IMR-90 (cell line): ENCODE data around the gene ANKFN1. TPM values are rescaled to one million over a fixed set of nuclear protein-coding genes. Genes with fewer than 3 reads are reported as not detected.

Source experiments
- ATAC-seq: fragments of 200-7000 bp; cut with Tn5 transposase; 2 replicates; pipeline ENCODE4 v1.9.1; 2020; ENCODE audit warnings: low read depth, mild to moderate bottlenecking, moderate library complexity
- BruUV-seq: library from RNA; stranded (reverse); fragments of 400-500 nt; replicated peaks from 2 replicates; lab custom pipeline; 2021; lab: Mats Ljungman, UMichigan
- CTCF ChIA-PET: fragments of 300-600 bp; formaldehyde crosslinking; extraction: SDS; loops from one replicate; lab custom pipeline; 2021; ENCODE audit warnings: antibody characterized with exemption; lab: Yijun Ruan, JAX
- POLR2A ChIA-PET: fragments of 300-600 bp; sonication (Branson Sonifier 250); formaldehyde crosslinking; loops from one replicate; lab custom pipeline; 2022; ENCODE audit warnings: antibody characterized with exemption; ENCODE audit not compliant: unreplicated experiment; lab: Charles Lee
- DNase-seq: peaks from one replicate; pipeline ENCODE4 v3.0.0; 2013
- H2AFZ ChIP-seq: replicated peaks from 2 replicates; pipeline ENCODE3; 2013; ENCODE audit warnings: low read length, mild to moderate bottlenecking; ENCODE audit not compliant: poor library complexity
- H2AK5ac ChIP-seq: 2 replicates; pipeline ENCODE4 v1.6.1; 2013; ENCODE audit warnings: low read depth, low read length, inconsistent platforms
- H2AK9ac ChIP-seq: replicated peaks from 2 replicates; pipeline ENCODE3; 2013; ENCODE audit warnings: mild to moderate bottlenecking, low read depth, low read length, moderate library complexity; ENCODE audit not compliant: poor library complexity
- H2BK120ac ChIP-seq: 2 replicates; pipeline ENCODE4 v1.6.1; 2013; ENCODE audit warnings: low read depth, low read length, inconsistent platforms
- H2BK15ac ChIP-seq: 3 replicates; pipeline ENCODE4 v1.6.1; 2013; ENCODE audit warnings: low read depth, low read length, inconsistent platforms
- H2BK20ac ChIP-seq: 2 replicates; pipeline ENCODE4 v1.6.1; 2013; ENCODE audit warnings: low read depth, mild to moderate bottlenecking, inconsistent platforms, low read length, moderate library complexity
- H2BK5ac ChIP-seq: 2 replicates; pipeline ENCODE4 v1.6.1; 2013; ENCODE audit warnings: mild to moderate bottlenecking, low read depth, low read length, inconsistent platforms; ENCODE audit not compliant: poor library complexity, severe bottlenecking
- H3K14ac ChIP-seq: replicated peaks from 2 replicates; pipeline ENCODE4 v1.6.1; 2013; ENCODE audit warnings: low read depth, low read length, inconsistent platforms
- H3K18ac ChIP-seq: 2 replicates; pipeline ENCODE4 v1.6.1; 2013; ENCODE audit warnings: low read depth, low read length, control low read depth
- H3K23ac ChIP-seq: 2 replicates; pipeline ENCODE4 v1.6.1; 2013; ENCODE audit warnings: low read depth, low read length, inconsistent platforms
- H3K27ac ChIP-seq: 2 replicates; pipeline ENCODE4 v1.5.1; 2013; ENCODE audit warnings: mild to moderate bottlenecking, control low read depth, low read length; ENCODE audit not compliant: insufficient read depth
- H3K27me3 ChIP-seq: 2 replicates; pipeline ENCODE4 v1.6.1; 2013; ENCODE audit warnings: low read length; ENCODE audit not compliant: control insufficient read depth, insufficient read depth
- H3K36me3 ChIP-seq: 2 replicates; pipeline ENCODE4 v1.6.1; 2013; ENCODE audit warnings: low read length, mixed read lengths; ENCODE audit not compliant: control insufficient read depth, insufficient read depth
- H3K4ac ChIP-seq: 2 replicates; pipeline ENCODE4 v1.6.1; 2013; ENCODE audit warnings: low read depth, low read length, inconsistent platforms
- H3K4me1 ChIP-seq: 2 replicates; pipeline ENCODE4 v1.6.1; 2013; ENCODE audit warnings: low read length, mixed read lengths; ENCODE audit not compliant: control insufficient read depth, insufficient read depth
- H3K4me2 ChIP-seq: 2 replicates; pipeline ENCODE4 v1.6.1; 2013; ENCODE audit warnings: low read depth, mild to moderate bottlenecking, control low read depth, low read length, moderate library complexity
- H3K4me3 ChIP-seq: 2 replicates; pipeline ENCODE4 v1.5.1; 2013; ENCODE audit warnings: low read depth, mild to moderate bottlenecking, control low read depth, low read length, moderate library complexity; ENCODE audit not compliant: insufficient read depth
- H3K56ac ChIP-seq: 2 replicates; pipeline ENCODE4 v1.6.1; 2013; ENCODE audit warnings: low read length, inconsistent platforms; ENCODE audit not compliant: insufficient read depth; ENCODE audit errors: extremely low read depth
- H3K79me1 ChIP-seq, 2 experiments: 2 replicates each; pipeline ENCODE4 v1.6.1; 2013; ENCODE audit warnings: low read length in 2 of 2, inconsistent platforms in 1 of 2, low read depth in 1 of 2
- H3K9ac ChIP-seq: 2 replicates; pipeline ENCODE4 v1.6.1; 2013; ENCODE audit warnings: low read depth, low read length, control low read depth
- H3K9me1 ChIP-seq: 2 replicates; pipeline ENCODE4 v1.6.1; 2013; ENCODE audit warnings: low read length, inconsistent platforms; ENCODE audit not compliant: insufficient read depth
- H3K9me3 ChIP-seq: 2 replicates; pipeline ENCODE4 v1.6.1; 2013; ENCODE audit warnings: low read length; ENCODE audit not compliant: control insufficient read depth, insufficient read depth
- H4K20me1 ChIP-seq: 2 replicates; pipeline ENCODE4 v1.6.1; 2013; ENCODE audit warnings: low read length, inconsistent platforms; ENCODE audit not compliant: insufficient read depth
- H4K5ac ChIP-seq: 2 replicates; pipeline ENCODE4 v1.6.1; 2013; ENCODE audit warnings: mild to moderate bottlenecking, low read depth, low read length, control low read depth
- H4K8ac ChIP-seq, 2 experiments: 2 replicates each; pipeline ENCODE4 v1.6.1; 2013; ENCODE audit warnings: low read depth in 2 of 2, low read length in 2 of 2, control low read depth in 1 of 2, inconsistent platforms in 1 of 2
- H4K91ac ChIP-seq: 2 replicates; pipeline ENCODE4 v1.6.1; 2013; ENCODE audit warnings: low read depth, low read length, inconsistent platforms; ENCODE audit not compliant: insufficient read depth
- BHLHE40 ChIP-seq: fragments of 150-350 bp; IDR thresholded peaks from 2 replicates; pipeline ENCODE4 v1.6.1; 2016; ENCODE audit warnings: mild to moderate bottlenecking, low read depth, low read length
- CEBPB ChIP-seq: IDR thresholded peaks from 2 replicates; pipeline ENCODE4 v1.6.1; 2012; ENCODE audit warnings: low read depth, low read length, improper control_type of control experiment
- MAZ ChIP-seq: IDR thresholded peaks from 2 replicates; pipeline ENCODE4 v1.6.1; 2012; ENCODE audit warnings: low read depth, mild to moderate bottlenecking, low read length, improper control_type of control experiment, moderate library complexity, borderline replicate concordance
- MXI1 ChIP-seq: IDR thresholded peaks from 2 replicates; pipeline ENCODE4 v1.6.1; 2012; ENCODE audit warnings: low read depth, mild to moderate bottlenecking, low read length, moderate library complexity, borderline replicate concordance
- NFE2L2 ChIP-seq: fragments of 150-350 bp; IDR thresholded peaks from 2 replicates; pipeline ENCODE4 v1.6.1; 2016; ENCODE audit warnings: low read depth, mild to moderate bottlenecking, low read length
- POLR2A ChIP-seq: IDR thresholded peaks from 2 replicates; pipeline ENCODE4 v1.6.1; 2012; ENCODE audit warnings: mild to moderate bottlenecking, low read depth, low read length
- RAD21 ChIP-seq: IDR thresholded peaks from 2 replicates; pipeline ENCODE4 v1.6.1; 2012; ENCODE audit warnings: low read length, improper control_type of control experiment
- RCOR1 ChIP-seq: IDR thresholded peaks from 2 replicates; pipeline ENCODE4 v1.6.1; 2012; ENCODE audit warnings: mild to moderate bottlenecking, low read length, improper control_type of control experiment; ENCODE audit not compliant: insufficient replicate concordance
- RFX5 ChIP-seq: IDR thresholded peaks from 2 replicates; pipeline ENCODE4 v1.8.0; 2012; ENCODE audit warnings: low read depth, mild to moderate bottlenecking, low read length, moderate library complexity
- SMC3 ChIP-seq: fragments of 150-350 bp; IDR thresholded peaks from 2 replicates; pipeline ENCODE4 v1.6.1; 2016; ENCODE audit warnings: low read depth, mild to moderate bottlenecking, antibody characterized with exemption, low read length, moderate library complexity
- WGBS, 2 experiments: methylation state at CpG; one replicate each; pipeline versions ENCODE4 v1.1.5 to v1.1.7; 2013; ENCODE audit warnings: missing lambda C conversion rate in 2 of 2; ENCODE audit not compliant: insufficient read length in 1 of 2; ENCODE audit errors: extremely low coverage in 2 of 2; 5-methylcytosine and 5-hydroxymethylcytosine counted together
- dilution Hi-C: fragments of 300-500 bp; cut with HindIII; formaldehyde crosslinking; loops from one replicate; pipeline ENCODE4 v1.14.3; 2018; ENCODE audit warnings: low sequenced_read_pairs; ENCODE audit not compliant: unreplicated experiment
- in situ Hi-C: fragments of 300-500 bp; cut with MboI; formaldehyde crosslinking; loops from 3 replicates; pipeline ENCODE4 v1.14.3; 2019; ENCODE audit warnings: low sequenced_read_pairs, inconsistent platforms, mixed read lengths
- intact Hi-C: fragments of 100-400 bp; cut with micrococcal nuclease; formaldehyde crosslinking; loops from 2 replicates; pipeline ENCODE4 v1.10.0; 2022
- polyA plus RNA-seq, 3 experiments: library from polyadenylated mRNA; depleted of rRNA; stranded (reverse); fragments of >200 nt; gene quantifications; 2 replicates each; pipeline ENCODE4 v1.2.3, GENCODE V29; 2012; ENCODE audit warnings: low replicate concordance in 1 of 3
- total RNA-seq: library from RNA; depleted of rRNA; stranded (reverse); fragments of >200 nt; gene quantifications from 2 replicates; pipeline ENCODE4 v1.2.3, GENCODE V29; 2012
- TF ChIP-seq, protein P1 (sequence below): conservative IDR thresholded peaks from 2 replicates; pipeline ENCODE4 v1.5.1; 2012; ENCODE audit warnings: mild to moderate bottlenecking, low read depth, low read length, improper control_type of control experiment
- TF ChIP-seq, protein P2 (sequence below): fragments of 150-350 bp; IDR thresholded peaks from 2 replicates; pipeline ENCODE4 v1.6.1; 2016; ENCODE audit warnings: low read depth, mild to moderate bottlenecking, low read length, moderate library complexity, borderline replicate concordance
- TF ChIP-seq, protein P3 (sequence below): fragments of 150-350 bp; IDR thresholded peaks from 2 replicates; pipeline ENCODE4 v1.6.1; 2017; ENCODE audit warnings: mild to moderate bottlenecking, antibody characterized with exemption, low read length, low read depth

Gene ANKFN1
- total and polyA plus RNA-seq, 2 of the 4 experiments (the other 2 are of a cell fraction), result not detected

DNA sequence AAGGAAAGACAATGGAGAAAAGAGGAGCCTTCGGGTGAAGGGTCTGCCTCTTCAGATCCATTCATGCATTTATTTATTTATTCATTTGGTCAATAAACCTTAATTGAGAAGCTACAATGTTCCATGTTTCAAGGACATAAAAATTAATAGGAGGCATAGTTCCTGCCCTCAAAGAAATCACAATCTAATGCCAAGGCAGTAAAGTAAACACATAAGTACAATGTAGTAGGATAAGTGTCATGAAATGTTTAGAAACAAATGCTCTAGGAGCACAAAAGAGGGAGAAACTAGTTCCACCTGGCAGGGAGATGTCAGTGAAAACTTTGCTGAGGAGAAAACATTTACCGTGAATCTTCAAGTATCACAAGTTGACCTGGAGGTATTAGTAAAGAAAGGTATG, 336.7 kb downstream of the ANKFN1 start:
- Histone ChIP-seq H2BK20ac (no peak overlapping the region), H3K9me3 (no peaks in the 10 kb centered on the region), H4K91ac (no peak overlapping the region), H2BK120ac (no peak overlapping the region), H3K9me1 (no peaks in the 10 kb centered on the region), H3K36me3 (no peaks in the 10 kb centered on the region), H2AK5ac (no peak overlapping the region), H2BK15ac (no peak overlapping the region), H3K27me3 (no peaks in the 10 kb centered on the region), H3K18ac (no peak overlapping the region), H3K4me2 (no peak overlapping the region), H2BK5ac (no peak overlapping the region), H3K56ac (no peak overlapping the region), H4K8ac (no peak overlapping the region), H4K20me1 (no peaks in the 10 kb centered on the region), H3K23ac (no peak overlapping the region), H3K14ac (no peak overlapping the region), H2AK9ac (no peak overlapping the region), H3K4ac (no peak overlapping the region), H2AFZ (no peak overlapping the region), H3K27ac (no peak overlapping the region), H3K9ac (no peak overlapping the region), H3K4me3 (no peak overlapping the region), H3K4me1 (no peaks in the 10 kb centered on the region), H3K79me1 (no peaks in the 10 kb centered on the region), H4K5ac (no peak overlapping the region)
- BruUV-seq, result no TSS peak
- DNase-seq (no peak), ATAC-seq (no peak)
- CTCF ChIA-PET, result interaction anchor here (1.8 kb wide), 1 partner anchor 10 kb away, joined by 6 read pairs; no protein-coding TSS in a partner anchor
- POLR2A ChIA-PET, result no interaction called here
- no peak for TF ChIP-seq RCOR1
- TF ChIP-seq NFE2L2, result no peak
- TF ChIP-seq BHLHE40, result no peak
- no peak for TF ChIP-seq MAZ
- TF ChIP-seq, protein P1, sequence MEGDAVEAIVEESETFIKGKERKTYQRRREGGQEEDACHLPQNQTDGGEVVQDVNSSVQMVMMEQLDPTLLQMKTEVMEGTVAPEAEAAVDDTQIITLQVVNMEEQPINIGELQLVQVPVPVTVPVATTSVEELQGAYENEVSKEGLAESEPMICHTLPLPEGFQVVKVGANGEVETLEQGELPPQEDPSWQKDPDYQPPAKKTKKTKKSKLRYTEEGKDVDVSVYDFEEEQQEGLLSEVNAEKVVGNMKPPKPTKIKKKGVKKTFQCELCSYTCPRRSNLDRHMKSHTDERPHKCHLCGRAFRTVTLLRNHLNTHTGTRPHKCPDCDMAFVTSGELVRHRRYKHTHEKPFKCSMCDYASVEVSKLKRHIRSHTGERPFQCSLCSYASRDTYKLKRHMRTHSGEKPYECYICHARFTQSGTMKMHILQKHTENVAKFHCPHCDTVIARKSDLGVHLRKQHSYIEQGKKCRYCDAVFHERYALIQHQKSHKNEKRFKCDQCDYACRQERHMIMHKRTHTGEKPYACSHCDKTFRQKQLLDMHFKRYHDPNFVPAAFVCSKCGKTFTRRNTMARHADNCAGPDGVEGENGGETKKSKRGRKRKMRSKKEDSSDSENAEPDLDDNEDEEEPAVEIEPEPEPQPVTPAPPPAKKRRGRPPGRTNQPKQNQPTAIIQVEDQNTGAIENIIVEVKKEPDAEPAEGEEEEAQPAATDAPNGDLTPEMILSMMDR, result no peak
- TF ChIP-seq, protein P2, sequence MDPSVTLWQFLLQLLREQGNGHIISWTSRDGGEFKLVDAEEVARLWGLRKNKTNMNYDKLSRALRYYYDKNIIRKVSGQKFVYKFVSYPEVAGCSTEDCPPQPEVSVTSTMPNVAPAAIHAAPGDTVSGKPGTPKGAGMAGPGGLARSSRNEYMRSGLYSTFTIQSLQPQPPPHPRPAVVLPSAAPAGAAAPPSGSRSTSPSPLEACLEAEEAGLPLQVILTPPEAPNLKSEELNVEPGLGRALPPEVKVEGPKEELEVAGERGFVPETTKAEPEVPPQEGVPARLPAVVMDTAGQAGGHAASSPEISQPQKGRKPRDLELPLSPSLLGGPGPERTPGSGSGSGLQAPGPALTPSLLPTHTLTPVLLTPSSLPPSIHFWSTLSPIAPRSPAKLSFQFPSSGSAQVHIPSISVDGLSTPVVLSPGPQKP, result no peak
- TF ChIP-seq POLR2A, result no peak
- no peak for TF ChIP-seq SMC3
- no peak for TF ChIP-seq RFX5
- TF ChIP-seq MXI1, result no peak
- TF ChIP-seq, protein P3, sequence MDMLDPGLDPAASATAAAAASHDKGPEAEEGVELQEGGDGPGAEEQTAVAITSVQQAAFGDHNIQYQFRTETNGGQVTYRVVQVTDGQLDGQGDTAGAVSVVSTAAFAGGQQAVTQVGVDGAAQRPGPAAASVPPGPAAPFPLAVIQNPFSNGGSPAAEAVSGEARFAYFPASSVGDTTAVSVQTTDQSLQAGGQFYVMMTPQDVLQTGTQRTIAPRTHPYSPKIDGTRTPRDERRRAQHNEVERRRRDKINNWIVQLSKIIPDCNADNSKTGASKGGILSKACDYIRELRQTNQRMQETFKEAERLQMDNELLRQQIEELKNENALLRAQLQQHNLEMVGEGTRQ, result no peak
- TF ChIP-seq RAD21, result no peak
- no peak for TF ChIP-seq CEBPB
- intact Hi-C loops (no loop called here), dilution Hi-C loops (no loop called here), in situ Hi-C loops (no loop called here)
- 67% methylated on average over 1 of the region's 2 CpGs; no CpG with 5 or more reads in 1 of the 2 experiments for WGBS, 2 experiments
